Osteocyte (in vitro differentiated cells): ENCODE results near the gene FAM240B. TPM values are rescaled to one million over a fixed set of nuclear protein-coding genes. Genes with fewer than 3 reads are reported as not detected.

ENCODE experiments used
- DNase-seq: peaks from one replicate; pipeline ENCODE4 v3.0.0; 2021; ENCODE audit warnings: mixed read lengths; ENCODE audit not compliant: unreplicated experiment; ENCODE audit errors: extremely low spot score
- H3K27ac Mint-ChIP-seq: one replicate; pipeline ENCODE4 v1.8.0; 2021; ENCODE audit warnings: mild to moderate bottlenecking, mixed read lengths; ENCODE audit not compliant: unreplicated experiment
- H3K27me3 Mint-ChIP-seq: one replicate; pipeline ENCODE4 v1.8.0; 2021; ENCODE audit warnings: mixed read lengths; ENCODE audit not compliant: unreplicated experiment
- H3K36me3 Mint-ChIP-seq: one replicate; pipeline ENCODE4 v1.8.0; 2021; ENCODE audit warnings: mixed read lengths; ENCODE audit not compliant: unreplicated experiment
- H3K4me1 Mint-ChIP-seq: one replicate; pipeline ENCODE4 v1.8.0; 2021; ENCODE audit warnings: mixed read lengths; ENCODE audit not compliant: unreplicated experiment
- H3K4me3 Mint-ChIP-seq: one replicate; pipeline ENCODE4 v1.8.0; 2021; ENCODE audit warnings: mild to moderate bottlenecking, moderate library complexity, mixed read lengths; ENCODE audit not compliant: unreplicated experiment
- H3K9me3 Mint-ChIP-seq: one replicate; pipeline ENCODE4 v1.8.0; 2021; ENCODE audit warnings: mixed read lengths; ENCODE audit not compliant: unreplicated experiment
- total RNA-seq: library from RNA; stranded (reverse); gene quantifications from 2 replicates; pipeline ENCODE4 v1.2.1, GENCODE V29; 2021
- TF ChIP-seq, protein P1 (sequence below): fragments of 200-600 bp; sonication (generic); IDR thresholded peaks from 2 replicates; pipeline ENCODE4 v1.5.0; 2021; ENCODE audit warnings: antibody characterized with exemption, mild to moderate bottlenecking, moderate library complexity

FAM240B gene
- total RNA-seq, 1 donor from 2014 or later: not detected

- DNase-seq: no peak
- no peaks in the 10 kb centered on the region for H3K9me3 Mint-ChIP-seq
- H3K27ac Mint-ChIP-seq: no peak overlapping the region
- no peak overlapping the region for H3K4me3 Mint-ChIP-seq
- peaks cover 16% of the 10 kb centered on the region for H3K27me3 Mint-ChIP-seq
- TF ChIP-seq, protein P1, sequence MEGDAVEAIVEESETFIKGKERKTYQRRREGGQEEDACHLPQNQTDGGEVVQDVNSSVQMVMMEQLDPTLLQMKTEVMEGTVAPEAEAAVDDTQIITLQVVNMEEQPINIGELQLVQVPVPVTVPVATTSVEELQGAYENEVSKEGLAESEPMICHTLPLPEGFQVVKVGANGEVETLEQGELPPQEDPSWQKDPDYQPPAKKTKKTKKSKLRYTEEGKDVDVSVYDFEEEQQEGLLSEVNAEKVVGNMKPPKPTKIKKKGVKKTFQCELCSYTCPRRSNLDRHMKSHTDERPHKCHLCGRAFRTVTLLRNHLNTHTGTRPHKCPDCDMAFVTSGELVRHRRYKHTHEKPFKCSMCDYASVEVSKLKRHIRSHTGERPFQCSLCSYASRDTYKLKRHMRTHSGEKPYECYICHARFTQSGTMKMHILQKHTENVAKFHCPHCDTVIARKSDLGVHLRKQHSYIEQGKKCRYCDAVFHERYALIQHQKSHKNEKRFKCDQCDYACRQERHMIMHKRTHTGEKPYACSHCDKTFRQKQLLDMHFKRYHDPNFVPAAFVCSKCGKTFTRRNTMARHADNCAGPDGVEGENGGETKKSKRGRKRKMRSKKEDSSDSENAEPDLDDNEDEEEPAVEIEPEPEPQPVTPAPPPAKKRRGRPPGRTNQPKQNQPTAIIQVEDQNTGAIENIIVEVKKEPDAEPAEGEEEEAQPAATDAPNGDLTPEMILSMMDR: no peak
- no peaks in the 10 kb centered on the region for H3K4me1 Mint-ChIP-seq
- H3K36me3 Mint-ChIP-seq: no peaks in the 10 kb centered on the region
These were observed 4.8 kb upstream of the FAM240B start for GRCh38 chr9:38724754-38725153.

DNA sequence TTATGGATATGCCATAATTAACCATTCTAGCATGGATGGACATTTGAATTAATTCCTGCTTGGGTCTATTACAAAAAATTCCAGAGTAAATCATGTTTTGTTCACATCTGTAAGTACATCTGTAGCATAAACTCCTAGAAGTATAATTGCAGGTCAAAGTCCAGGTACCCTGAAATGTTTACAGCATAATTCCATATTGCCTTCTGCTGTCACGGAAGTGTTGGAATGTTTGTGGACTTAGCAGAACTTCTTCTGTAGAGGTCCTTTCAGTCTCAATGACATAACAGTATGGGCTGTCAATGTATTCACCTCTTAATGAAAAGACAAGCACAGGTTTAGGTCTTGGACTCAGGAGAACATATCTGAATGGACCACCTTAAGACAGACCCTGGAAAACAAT, 1.8 kb downstream of the FAM240B start:
- DNase-seq: no peak
- Mint-ChIP-seq H3K4me3 (no peak overlapping the region), H3K4me1 (no peaks in the 10 kb centered on the region), H3K27me3 (peaks cover 21% of the 10 kb centered on the region), H3K36me3 (no peaks in the 10 kb centered on the region), H3K27ac (no peak overlapping the region), H3K9me3 (no peaks in the 10 kb centered on the region)
- TF ChIP-seq, protein P1: no peak

GRCh38 chr9:38715684-38716083, 4.2 kb downstream of the FAM240B start:
- no peaks in the 10 kb centered on the region for H3K9me3 Mint-ChIP-seq
- TF ChIP-seq, protein P1: no peak
- no peaks in the 10 kb centered on the region for H3K36me3 Mint-ChIP-seq
- H3K27ac Mint-ChIP-seq: no peak overlapping the region
- H3K27me3 Mint-ChIP-seq: peaks cover 39% of the 10 kb centered on the region
- H3K4me1 Mint-ChIP-seq: no peaks in the 10 kb centered on the region
- DNase-seq: no peak
- no peak overlapping the region for H3K4me3 Mint-ChIP-seq

DNA sequence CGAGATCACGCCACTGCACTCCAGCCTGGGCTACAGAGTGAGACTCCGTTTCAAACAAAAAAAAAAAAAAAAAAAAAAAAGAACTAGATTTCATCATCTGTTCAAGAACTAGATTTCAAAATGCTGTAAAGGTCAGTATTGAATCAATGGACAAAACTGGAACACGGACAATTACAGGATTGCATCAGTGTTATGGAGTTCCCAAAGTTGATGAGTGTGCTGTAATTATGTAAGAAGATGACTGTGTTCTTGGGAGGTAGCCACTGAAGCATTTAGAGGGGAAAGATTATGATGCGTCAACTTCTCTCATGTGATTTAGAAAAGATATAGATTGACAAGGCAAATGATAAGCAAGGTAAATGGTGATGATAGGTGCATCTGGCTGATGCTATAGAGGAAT, 6.5 kb downstream of the FAM240B start:
- H3K9me3 Mint-ChIP-seq: no peaks in the 10 kb centered on the region
- TF ChIP-seq, protein P1: no peak
- no peak overlapping the region for H3K4me3 Mint-ChIP-seq
- no peak for DNase-seq
- H3K27me3 Mint-ChIP-seq: peaks cover 46% of the 10 kb centered on the region
- no peak overlapping the region for H3K27ac Mint-ChIP-seq
- H3K4me1 Mint-ChIP-seq: no peaks in the 10 kb centered on the region
- H3K36me3 Mint-ChIP-seq: no peaks in the 10 kb centered on the region

DNA sequence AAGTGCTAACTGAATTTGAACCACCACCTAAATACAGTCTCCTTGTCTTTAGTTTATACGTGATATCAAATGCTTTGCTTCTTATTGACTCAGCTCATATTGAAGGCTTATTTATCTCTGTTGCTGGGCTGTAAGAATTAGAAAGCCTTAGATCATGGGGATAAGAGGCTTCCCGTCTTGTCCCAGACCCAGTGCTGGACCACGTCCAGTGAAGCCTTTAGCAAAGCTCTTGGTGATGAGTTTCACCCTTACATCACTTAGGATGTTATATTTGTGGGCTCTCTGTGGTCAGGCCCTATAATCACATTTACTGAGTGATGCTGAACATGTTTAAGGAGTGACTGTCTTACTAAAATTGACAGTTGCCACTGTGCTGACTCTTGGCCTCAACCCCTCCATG, 11.2 kb downstream of the FAM240B start:
- Mint-ChIP-seq H3K9me3 (no peaks in the 10 kb centered on the region), H3K27me3 (peaks cover 53% of the 10 kb centered on the region), H3K4me1 (peaks cover 2% of the 10 kb centered on the region), H3K4me3 (no peak overlapping the region), H3K36me3 (no peaks in the 10 kb centered on the region), H3K27ac (no peak overlapping the region)
- TF ChIP-seq, protein P1: no peak
- no peak for DNase-seq
